HUES6 (cell line): ENCODE measurements around the gene RAB20.

Experiments
- H3K27ac ChIP-seq: 2 replicates; pipeline ENCODE4 v1.7.0; 2013; ENCODE audit warnings: low read depth, mild to moderate bottlenecking, low read length, inconsistent platforms
- H3K27me3 ChIP-seq: 2 replicates; pipeline ENCODE4 v1.6.1; 2013; ENCODE audit warnings: low read length; ENCODE audit not compliant: control insufficient read depth, insufficient read depth
- H3K36me3 ChIP-seq: 2 replicates; pipeline ENCODE4 v1.6.1; 2013; ENCODE audit warnings: low read length; ENCODE audit not compliant: control insufficient read depth, insufficient read depth
- H3K4me1 ChIP-seq: 2 replicates; pipeline ENCODE4 v1.6.1; 2013; ENCODE audit warnings: low read length; ENCODE audit not compliant: control insufficient read depth, insufficient read depth
- H3K4me3 ChIP-seq: 2 replicates; pipeline ENCODE4 v1.5.1; 2013; ENCODE audit warnings: low read depth, low read length
- H3K9ac ChIP-seq: one replicate; pipeline ENCODE4 v1.6.1; 2013; ENCODE audit warnings: mild to moderate bottlenecking, low read length
- H3K9me3 ChIP-seq: 2 replicates; pipeline ENCODE4 v1.6.1; 2013; ENCODE audit warnings: low read depth, low read length; ENCODE audit not compliant: control insufficient read depth, insufficient read depth

Gene RAB20

GRCh38 chr13:110476220-110476617, 85.3 kb downstream of the RAB20 start:
- no peak overlapping the region for H3K27ac ChIP-seq
- H3K36me3 ChIP-seq = peaks cover 70% of the 10 kb centered on the region
- H3K9me3 ChIP-seq = no peaks in the 10 kb centered on the region
- no peak overlapping the region for H3K4me3 ChIP-seq
- H3K27me3 ChIP-seq = no peaks in the 10 kb centered on the region
- peaks cover 4% of the 10 kb centered on the region; the same call in 1 of the 2 replicates for H3K4me1 ChIP-seq
- no peak overlapping the region for H3K9ac ChIP-seq

GRCh38 chr13:110475550-110476219, 85.8 kb downstream of the RAB20 start:
- no peaks in the 10 kb centered on the region for H3K9me3 ChIP-seq
- H3K4me1 ChIP-seq = peaks cover 4% of the 10 kb centered on the region; the same call in 1 of the 2 replicates
- H3K27me3 ChIP-seq = no peaks in the 10 kb centered on the region
- H3K4me3 ChIP-seq = no peak overlapping the region
- no peak overlapping the region for H3K9ac ChIP-seq
- H3K36me3 ChIP-seq = peaks cover 74% of the 10 kb centered on the region
- no peak overlapping the region for H3K27ac ChIP-seq

- peaks cover 74% of the 10 kb centered on the region for H3K36me3 ChIP-seq
- H3K4me1 ChIP-seq = peaks cover 4% of the 10 kb centered on the region; the same call in 1 of the 2 replicates
- H3K27ac ChIP-seq = no peak overlapping the region
- no peak overlapping the region for H3K9ac ChIP-seq
- H3K4me3 ChIP-seq = no peak overlapping the region
- no peaks in the 10 kb centered on the region for H3K27me3 ChIP-seq
- H3K9me3 ChIP-seq = no peaks in the 10 kb centered on the region
Observed at GRCh38 chr13:110475117-110475516, 86.4 kb downstream of the RAB20 start.

- H3K9ac ChIP-seq = no peak overlapping the region
- peaks cover 4% of the 10 kb centered on the region; the same call in 1 of the 2 replicates for H3K4me1 ChIP-seq
- no peak overlapping the region for H3K27ac ChIP-seq
- H3K36me3 ChIP-seq = peaks cover 72% of the 10 kb centered on the region
- H3K4me3 ChIP-seq = no peak overlapping the region
- no peaks in the 10 kb centered on the region for H3K9me3 ChIP-seq
- no peaks in the 10 kb centered on the region for H3K27me3 ChIP-seq
Observed at GRCh38 chr13:110474713-110475112, 86.8 kb downstream of the RAB20 start.
